ENCODE data around the gene PNPLA6.

DNA sequence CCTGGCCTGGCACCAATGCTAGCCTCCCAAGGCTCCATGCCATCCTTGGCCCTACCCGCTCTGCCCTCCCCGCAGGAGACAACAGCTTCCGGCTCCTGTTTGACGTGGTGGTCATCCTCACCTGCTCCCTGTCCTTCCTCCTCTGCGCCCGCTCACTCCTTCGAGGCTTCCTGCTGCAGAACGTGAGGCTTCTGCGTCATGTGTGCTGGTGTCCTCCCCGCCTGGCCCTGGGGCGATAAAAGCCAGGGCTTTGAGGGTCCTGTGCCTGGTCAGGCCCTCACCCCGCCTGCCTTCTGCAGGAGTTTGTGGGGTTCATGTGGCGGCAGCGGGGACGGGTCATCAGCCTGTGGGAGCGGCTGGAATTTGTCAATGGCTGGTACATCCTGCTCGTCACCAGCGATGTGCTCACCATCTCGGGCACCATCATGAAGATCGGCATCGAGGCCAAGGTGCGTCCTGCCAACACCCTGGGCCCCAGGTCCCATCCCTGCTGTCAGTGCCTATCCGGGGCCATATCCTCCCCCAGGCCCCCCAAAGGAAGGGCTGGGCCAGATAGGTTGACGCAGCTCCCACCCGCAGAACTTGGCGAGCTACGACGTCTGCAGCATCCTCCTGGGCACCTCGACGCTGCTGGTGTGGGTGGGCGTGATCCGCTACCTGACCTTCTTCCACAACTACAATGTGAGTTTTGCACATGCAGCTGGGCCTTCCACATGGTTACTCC lies 6.8 kb upstream of the PNPLA6 start:
- TF ChIP-seq, protein P1, sequence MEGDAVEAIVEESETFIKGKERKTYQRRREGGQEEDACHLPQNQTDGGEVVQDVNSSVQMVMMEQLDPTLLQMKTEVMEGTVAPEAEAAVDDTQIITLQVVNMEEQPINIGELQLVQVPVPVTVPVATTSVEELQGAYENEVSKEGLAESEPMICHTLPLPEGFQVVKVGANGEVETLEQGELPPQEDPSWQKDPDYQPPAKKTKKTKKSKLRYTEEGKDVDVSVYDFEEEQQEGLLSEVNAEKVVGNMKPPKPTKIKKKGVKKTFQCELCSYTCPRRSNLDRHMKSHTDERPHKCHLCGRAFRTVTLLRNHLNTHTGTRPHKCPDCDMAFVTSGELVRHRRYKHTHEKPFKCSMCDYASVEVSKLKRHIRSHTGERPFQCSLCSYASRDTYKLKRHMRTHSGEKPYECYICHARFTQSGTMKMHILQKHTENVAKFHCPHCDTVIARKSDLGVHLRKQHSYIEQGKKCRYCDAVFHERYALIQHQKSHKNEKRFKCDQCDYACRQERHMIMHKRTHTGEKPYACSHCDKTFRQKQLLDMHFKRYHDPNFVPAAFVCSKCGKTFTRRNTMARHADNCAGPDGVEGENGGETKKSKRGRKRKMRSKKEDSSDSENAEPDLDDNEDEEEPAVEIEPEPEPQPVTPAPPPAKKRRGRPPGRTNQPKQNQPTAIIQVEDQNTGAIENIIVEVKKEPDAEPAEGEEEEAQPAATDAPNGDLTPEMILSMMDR (IDR thresholded peaks at IDR 0.05; ENCODE audit: low read depth, low read length), result no peak
- TF ChIP-seq EZH2phosphoT487 (IDR thresholded peaks at IDR 0.05; ENCODE audit: low read depth), result no peak
